ENCODE results near the gene CHKA.

The CHKA gene

DNA sequence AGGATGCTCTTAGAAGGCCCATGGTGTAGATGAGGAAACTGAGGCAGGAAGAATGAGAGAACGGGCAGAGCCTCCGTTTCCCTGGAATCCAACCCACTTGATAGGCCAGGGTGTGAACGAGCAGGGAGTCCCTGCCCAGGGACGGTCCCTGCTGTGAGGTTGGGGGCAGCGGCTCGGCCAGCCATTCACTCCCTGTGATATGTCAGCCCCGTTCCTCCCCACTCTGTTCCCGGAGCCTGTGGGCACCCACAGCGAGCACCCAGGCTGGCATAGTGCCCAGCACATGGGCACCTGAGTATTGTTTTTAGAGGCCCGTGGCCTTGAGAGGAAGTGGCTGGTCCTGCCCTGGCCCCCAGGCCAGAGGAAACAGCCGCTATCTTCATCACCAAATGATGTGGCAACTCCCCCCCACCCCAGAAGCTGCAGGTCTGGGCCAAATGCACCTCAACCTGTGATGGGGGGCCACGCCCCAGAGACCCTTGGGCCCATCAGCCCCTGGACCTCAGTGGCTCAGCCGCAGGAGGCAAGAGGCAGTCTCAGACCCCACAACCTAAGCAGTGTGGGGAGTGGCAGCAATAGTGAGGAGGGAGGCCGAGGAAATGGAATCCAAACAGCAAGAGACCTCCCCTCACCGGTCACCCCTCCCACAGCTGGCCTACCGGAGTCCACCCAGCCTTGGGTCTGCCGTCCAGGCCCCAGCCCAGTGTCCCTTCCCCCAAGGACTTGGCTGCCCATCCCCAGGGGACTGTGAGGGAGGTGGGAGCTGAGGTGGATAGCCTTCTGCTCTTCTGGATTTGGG lies 108.9 kb downstream of the CHKA start:
- no peak for DNase-seq

DNA sequence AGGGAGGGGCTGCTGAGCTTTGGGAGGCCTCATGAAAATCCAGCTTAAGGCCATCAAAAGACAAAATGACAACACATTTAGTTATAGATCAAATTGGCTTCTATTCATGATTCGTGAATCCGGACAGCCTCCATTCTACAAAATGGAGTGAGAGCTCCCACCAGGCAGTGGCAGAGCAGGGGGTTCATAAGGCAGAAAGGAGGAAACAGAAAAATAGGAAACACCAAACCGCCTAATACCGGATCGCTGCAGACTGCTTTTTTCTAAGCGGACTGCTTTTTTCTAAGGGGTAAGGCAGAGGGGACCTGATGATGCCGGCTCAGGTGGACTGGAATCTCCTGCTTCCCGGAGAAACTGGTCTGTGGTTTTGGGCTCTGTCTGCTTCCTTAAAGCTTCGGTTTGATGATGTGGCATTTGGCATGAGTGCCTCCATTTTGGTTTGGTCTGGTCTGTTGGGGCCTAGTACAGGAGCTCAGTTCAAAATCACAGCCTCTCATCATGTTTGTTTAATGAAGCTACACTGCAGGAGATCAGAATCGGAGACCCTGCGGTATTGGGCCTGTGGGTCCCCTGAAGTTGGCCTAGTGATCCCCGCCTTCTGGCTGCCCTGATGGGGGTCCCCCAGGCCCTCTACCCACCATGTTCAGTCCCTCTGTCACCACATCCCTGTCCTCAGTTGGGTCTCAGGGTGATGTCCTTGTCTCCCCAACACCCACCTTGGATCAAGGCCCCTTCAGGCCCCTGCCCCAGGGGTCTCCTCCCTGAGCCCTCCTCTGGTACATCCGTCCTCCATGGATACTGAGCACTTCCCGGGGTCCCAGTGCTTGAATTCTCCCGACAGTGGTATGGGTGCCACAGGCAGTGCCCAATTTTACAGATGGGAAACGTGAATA lies 109.9 kb downstream of the CHKA start:
- no peak for DNase-seq

DNA sequence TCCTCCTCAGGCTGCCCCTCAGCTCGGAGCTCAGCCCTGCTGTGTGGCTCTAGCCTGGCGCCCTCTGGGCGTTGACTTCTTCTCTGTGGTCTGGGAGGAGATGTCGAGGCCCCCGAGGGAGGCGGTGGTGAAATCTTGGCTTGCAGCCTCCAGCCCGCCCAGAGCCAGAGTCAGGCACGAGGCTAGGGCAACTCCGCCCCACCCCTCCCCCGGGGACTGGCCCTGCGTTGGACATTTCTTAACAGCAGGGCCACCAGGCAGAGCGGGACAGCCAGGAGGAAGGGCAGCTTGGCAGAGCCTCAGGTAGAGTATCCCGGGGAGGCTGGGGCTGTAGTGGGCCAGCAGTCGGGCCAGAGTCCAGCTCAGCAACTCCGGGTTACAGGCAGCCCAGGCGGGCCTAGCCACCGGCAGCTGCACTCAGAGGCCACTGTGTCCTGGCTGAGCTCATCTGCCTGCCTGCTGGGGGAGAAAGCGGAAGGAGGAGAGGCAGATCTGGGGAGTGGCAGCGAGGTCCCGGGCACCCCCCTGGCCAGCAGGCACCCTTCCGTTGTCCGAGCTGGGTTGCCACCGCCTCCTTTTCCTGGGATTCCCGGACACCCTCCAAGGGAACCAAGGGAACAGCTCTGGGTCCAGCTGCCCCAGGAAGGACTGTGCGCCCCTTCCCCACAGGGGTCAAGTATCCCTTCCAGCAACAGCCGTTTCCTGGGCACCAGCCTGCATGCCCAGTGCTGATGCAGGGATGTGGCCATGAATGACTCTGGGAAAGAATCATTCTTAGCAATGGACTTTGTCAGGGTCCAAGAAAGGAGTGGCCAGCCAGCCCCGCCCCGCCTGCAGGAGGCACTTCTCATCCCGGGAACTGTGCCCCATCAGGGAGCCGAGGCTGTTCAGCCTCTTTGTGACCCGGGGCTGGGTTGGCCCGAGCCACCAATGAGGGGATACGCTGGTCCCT lies 110.8 kb downstream of the CHKA start, which contains the start of gene ALDH3B1:
Gene ALDH3B1, plus strand, starts transcription at position 238 of the 952 bp plus-strand sequence. CDS start 4,971 bp downstream, outside the sequence.
- DNase-seq, result no peak

DNA sequence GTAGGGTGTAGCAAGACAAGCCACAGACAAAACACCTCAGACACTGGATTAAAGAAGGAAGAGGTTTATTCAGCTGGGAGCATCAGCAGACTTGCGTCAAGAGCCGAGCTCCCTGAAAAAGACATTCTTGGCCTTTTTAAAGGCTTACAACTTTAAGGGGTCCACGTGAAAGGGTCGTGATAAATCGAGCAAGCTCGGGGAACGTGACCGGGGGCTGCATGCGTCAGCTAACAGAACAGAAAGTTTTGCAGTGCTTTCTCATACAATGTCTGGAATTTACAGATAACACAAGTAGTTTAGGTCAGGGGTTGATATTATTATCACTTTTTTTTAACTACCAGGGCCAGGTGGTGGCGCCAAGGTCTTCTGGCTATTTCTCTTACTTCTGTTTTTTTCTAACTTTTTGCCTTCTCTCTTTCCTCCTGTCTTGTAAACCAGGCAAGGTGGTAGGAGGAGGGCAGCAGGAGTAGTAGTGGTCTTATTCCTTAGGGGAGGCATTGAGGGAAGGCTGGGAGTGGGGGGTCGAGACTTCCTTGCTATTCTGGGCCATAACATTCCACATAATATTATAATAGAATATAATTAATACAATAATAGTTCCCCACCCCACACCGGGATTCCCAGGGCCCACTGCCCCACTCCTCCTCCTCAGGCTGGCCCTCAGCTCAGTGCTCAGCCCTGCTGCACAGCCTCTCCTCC lies 111.6 kb downstream of the CHKA start:
- DNase-seq, result no peak

DNA sequence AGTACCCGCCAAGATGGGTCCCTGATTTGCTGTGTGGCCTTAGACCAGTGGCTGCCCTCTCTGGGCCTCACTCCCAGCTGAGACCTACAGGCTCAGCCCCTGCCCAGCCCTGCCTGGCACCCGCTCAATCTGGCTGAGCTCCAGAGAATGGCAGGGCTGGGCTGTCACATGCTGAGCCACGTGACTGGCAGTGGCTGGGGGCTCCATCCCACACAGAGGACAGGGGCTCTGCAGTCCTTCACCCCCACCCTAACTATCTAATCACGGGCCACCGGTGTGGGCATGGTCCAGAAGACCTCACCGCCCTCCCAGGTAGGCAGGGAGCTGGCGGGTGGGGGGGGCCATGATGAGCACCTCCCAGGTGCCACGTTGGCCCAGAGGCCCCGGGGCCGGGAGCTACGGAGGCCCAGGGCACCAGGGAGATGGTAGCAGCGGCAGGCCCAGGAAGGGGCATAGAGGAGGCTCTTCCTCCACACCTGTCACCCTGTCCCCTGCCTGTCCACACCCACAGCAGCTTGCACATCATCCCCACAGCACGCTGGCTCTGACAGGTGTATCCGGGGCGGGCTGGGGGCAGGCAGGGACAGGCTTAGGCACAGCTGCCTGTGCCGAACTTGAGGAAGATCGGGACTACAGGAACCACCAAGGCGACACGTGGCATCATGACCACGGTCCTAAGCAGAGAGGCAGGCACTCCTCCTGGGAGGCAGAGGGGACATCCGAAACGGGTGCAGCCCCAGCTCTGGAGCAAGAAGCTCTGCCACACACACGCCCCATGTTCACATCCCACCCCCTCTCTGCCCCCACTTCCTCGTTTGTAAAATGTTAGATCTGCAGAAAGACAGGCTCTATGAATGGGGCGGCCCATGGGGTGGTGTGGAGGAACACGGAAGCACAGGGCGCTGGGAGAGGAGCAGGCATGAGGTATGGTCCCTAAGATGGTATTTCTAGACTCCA lies 112.5 kb downstream of the CHKA start:
- DNase-seq, result no peak

DNA sequence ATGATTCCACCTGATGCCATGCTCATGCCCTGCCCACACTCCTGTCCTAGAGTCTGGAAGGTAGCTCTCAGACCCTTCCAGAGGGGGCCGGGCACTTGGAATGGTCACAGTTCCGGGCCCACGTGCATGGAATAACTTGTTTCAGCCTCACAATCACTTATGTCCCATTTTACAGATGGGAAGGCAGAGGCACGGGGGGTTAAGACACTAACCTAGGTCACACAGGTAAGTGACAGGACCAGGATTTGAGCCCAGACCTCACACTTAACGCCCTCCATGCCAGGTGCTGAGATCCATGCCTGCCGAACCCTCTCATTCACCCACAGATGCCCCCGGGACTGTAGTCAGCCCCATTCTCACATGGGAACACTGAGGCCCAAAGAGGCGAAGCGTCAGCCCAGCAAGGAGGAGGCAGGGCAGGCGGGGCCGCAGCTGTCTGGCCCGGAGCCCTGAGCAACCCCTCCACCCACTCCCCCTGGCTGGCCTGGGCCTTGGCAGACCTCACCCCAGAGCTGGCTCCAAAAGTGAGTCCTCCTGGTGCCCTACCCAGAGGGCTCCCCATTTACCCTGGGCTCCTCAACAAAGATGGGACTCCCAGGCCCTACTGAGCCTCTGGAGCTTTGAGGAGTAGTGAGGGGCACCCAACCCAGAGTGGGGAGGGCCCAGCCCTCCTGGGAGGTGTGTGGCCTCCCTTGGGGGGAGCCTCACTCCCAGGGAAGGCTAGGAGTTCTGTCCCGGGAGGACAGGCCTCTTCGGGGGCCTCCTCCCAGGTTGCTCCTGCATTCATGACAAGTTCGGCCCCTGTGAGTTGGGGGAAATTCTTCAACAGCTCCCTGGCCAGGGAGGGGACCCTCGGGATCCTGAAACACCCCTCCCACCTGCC lies 113.4 kb downstream of the CHKA start:
- no peak for DNase-seq

DNA sequence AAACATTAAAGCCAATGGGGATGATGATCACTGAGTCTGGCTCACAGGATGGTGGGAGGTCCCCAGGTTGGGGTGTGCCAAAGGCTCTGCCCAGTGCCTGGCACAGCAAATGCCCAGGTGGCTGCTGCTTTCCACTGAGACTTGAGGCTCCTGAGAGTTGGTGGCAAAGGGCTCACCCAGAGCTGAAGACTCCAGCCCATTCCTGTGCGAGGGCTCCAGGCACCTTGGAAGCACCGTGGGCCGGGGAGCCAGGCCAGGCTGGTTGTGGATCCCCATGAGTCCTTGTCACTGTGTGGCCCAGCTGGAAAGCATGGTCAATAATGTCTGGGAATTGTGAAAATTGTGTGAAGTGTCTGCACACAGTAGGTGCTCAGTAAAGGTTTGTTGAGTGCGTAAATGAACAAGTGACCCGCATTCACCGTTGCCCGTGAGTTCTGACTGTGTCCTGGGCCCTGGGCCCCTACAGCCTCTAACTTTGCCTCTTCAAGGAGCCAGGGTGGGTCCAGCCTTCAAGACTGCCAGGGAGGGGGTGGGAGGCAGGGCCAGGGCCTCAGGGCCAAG lies 114.5 kb downstream of the CHKA start:
- DNase-seq, result no peak

DNA sequence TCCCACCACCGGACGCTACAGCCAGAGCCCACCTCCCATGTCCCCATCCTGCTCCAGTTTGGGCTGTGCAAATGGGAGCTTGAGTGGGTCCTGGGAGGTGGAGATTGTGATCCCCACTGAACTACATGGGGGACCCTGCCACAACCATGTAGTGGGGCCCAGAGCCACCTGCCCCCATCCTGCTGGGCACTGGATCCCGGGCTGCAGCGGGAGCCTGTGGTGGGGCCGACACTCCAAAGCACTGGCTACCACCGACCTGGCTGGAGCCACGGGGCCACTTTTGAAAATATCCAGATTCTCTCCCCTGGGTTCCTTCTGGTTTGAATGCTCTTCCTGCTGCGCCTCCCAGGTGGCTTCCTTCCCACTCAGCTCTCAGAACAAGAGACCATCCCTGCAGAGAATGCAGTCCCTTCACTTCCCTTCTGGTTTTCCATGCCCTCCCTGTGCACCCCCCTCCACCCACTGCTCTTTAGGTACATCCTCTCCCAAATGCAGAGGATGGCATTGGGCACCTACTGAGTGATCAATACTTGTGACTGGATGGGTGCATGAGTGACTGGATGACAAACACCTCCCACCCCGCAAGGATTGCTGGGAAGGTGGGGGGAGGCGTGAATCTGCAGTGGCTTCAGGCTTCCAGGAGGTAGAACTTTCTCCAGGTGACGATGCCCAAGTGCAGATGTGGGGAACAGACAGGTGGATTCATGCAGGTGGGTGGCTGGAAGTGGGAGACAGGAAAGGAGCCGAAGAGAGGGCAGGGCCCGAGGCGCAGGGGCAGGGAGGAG lies 116.4 kb downstream of the CHKA start:
- DNase-seq, result no peak

DNA sequence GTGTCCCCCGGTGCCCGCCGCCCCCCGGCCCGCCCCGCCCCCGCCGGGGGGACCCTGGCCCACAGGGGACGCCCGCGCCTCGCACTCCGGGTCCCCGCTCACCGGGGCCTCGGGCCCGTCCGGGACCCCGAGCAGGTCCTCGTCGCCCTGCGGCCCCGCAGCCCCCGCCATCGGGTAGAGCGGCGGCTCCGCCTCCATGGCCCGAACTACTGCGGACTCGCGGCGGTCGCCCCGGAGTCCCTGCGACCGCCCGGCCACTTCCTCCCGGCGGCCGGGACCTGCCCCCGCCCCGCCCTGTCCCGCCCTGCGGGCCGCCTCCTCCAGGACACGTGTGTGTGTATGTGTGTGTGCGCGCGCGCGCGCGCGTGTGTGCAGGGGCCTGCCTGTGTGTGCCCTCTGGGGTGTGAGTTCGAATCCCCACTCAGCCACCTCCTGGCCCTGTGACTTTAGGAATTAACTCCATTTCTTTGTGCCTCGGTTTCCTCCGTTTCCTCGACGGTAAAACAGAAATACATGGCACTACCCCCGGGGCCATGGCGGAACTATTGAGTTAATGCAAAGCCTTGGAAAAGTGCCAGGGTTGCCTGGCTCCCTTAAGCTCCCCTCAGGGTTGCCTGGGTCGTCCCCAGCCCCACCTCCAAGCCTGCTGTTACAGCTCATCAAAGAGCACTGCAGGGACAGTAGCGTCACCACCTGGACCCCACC lies 117.2 kb downstream of the CHKA start, which contains the start of gene UNC93B1:
Gene UNC93B1, minus strand, starts transcription at position 252 of the 705 bp plus-strand sequence. Its CDS starts 54 bp downstream, at position 198.
- DNase-seq, result peak; percentile 87 to 90

DNA sequence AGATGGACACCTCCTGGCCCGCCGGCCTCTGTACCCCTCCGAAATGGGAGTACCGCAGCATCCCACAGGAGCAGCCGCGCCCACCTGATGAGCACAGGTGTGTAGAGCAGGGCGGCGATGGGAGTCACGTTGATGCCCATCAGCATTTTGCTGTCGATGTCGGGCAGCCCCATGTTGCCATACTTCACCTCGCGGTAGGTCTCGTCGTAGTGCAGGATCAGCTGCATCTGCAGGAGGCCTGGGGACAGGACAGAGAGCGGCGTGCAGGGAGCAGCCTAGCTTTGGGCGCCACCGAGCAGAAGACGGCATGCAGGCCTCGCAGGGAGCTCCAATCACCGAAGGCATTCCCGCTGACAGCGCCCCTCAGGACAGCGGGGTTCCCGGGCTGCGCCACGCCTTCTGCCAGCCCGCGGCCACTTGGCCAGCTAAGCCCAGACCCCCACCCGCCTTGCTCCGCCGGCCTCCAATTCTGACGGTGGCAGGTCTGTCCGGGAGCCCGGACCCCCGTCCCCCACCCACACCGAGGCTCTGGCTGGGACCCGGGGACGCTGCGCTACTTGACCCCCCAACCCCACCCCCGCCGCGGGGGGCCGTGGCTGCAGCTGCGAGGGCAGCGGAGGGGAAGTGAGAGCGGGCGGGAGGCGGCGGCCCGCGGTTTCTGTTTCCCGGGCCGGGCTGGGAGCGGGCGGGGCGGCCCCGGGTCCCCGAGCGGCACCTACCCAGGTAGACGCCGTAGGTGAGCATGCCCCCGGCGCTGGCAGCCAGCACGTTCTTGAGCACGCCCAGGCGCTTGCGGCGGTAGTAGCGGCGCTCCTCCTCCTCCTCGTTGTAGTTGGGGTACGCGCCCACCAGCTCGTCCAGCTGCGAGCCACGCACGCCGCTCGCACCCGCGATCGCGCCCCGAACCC lies 118.0 kb downstream of the CHKA start:
- DNase-seq, result peak; percentile 37 to 56
